ENCODE measurements around the gene DMBX1. TPM values are rescaled to one million over a fixed set of nuclear protein-coding genes. Genes with fewer than 3 reads are reported as not detected.

Gene DMBX1
- total RNA-seq, 2 donors from 2014 or later: not detected

- no peak overlapping the region for H3K27ac ChIP-seq
- peaks cover 0 to 9% of the 10 kb centered on the region in 2 donors for H3K4me1 ChIP-seq
- H3K36me3 ChIP-seq: no peaks in the 10 kb centered on the region
- DNase-seq (ENCODE audit: low spot score): no peak
- no peaks in the 10 kb centered on the region for H3K27me3 ChIP-seq
- H3K9me3 ChIP-seq: no peaks in the 10 kb centered on the region
- peak overlapping the region in 1 of 2 donors; percentile 64 for H3K4me3 ChIP-seq
- no peak for TF ChIP-seq CTCF (IDR thresholded peaks at IDR 0.05)
These were observed 22.5 kb upstream of the DMBX1 start for GRCh38 chr1:46467183-46467504.

- Histone ChIP-seq H3K27ac (no peak overlapping the region), H3K27me3 (no peaks in the 10 kb centered on the region)
- DNase-seq (ENCODE audit: low spot score): no peak
These were observed 19.8 kb upstream of the DMBX1 start for GRCh38 chr1:46469881-46470280.

GRCh38 chr1:46471848-46472492 is 17.7 kb upstream of the DMBX1 start:
- H3K4me1 ChIP-seq: peaks cover 0 to 5% of the 10 kb centered on the region in 2 donors
- H3K4me3 ChIP-seq: no peak overlapping the region
- no peak for TF ChIP-seq CTCF (IDR thresholded peaks at IDR 0.05)
- no peaks in the 10 kb centered on the region for H3K27me3 ChIP-seq
- no peak for DNase-seq (ENCODE audit: low spot score)
- H3K36me3 ChIP-seq: no peaks in the 10 kb centered on the region
- no peaks in the 10 kb centered on the region for H3K9me3 ChIP-seq
- H3K27ac ChIP-seq: no peak overlapping the region

More at GRCh38 chr1:46469881-46470280, 19.8 kb upstream of the DMBX1 start:
- no peaks in the 10 kb centered on the region for H3K9me3 ChIP-seq
- no peak for TF ChIP-seq CTCF (IDR thresholded peaks at IDR 0.05)
- peaks cover 0 to 9% of the 10 kb centered on the region in 2 donors for H3K4me1 ChIP-seq
- H3K36me3 ChIP-seq: no peaks in the 10 kb centered on the region
- no peak overlapping the region for H3K4me3 ChIP-seq

- DNase-seq (ENCODE audit: low spot score): no peak
- H3K4me1 ChIP-seq: no peaks in the 10 kb centered on the region
- no peak overlapping the region for H3K4me3 ChIP-seq
- TF ChIP-seq CTCF (IDR thresholded peaks at IDR 0.05): no peak
- H3K27ac ChIP-seq: no peak overlapping the region
- no peaks in the 10 kb centered on the region for H3K36me3 ChIP-seq
- no peaks in the 10 kb centered on the region for H3K27me3 ChIP-seq
- no peaks in the 10 kb centered on the region for H3K9me3 ChIP-seq
These were observed 17.0 kb upstream of the DMBX1 start for GRCh38 chr1:46472498-46473181.

GRCh38 chr1:46473991-46474390 is 15.6 kb upstream of the DMBX1 start:
- no peak overlapping the region for H3K4me3 ChIP-seq
- no peak for DNase-seq (ENCODE audit: low spot score)
- H3K9me3 ChIP-seq: no peaks in the 10 kb centered on the region
- H3K4me1 ChIP-seq: no peaks in the 10 kb centered on the region
- no peak for TF ChIP-seq CTCF (IDR thresholded peaks at IDR 0.05)
- H3K27ac ChIP-seq: no peak overlapping the region
- H3K27me3 ChIP-seq: no peaks in the 10 kb centered on the region
- H3K36me3 ChIP-seq: no peaks in the 10 kb centered on the region

Measured in right atrium auricular region (tissue), 2 donors.